HepG2 (cell line): ENCODE measurements around the gene ANKS3. TPM values are rescaled to one million over a fixed set of nuclear protein-coding genes. Genes with fewer than 3 reads are reported as not detected.

Experiments
- ATF7-NPFF ChIP-seq: sonication (generic); formaldehyde crosslinking; IDR thresholded peaks from 2 replicates; pipeline ENCODE4 v1.8.1; 2023; ENCODE audit warnings: mild to moderate bottlenecking, low read depth, missing genetic modification reagents, moderate library complexity
- IRF1 ChIP-seq: sonication (generic); formaldehyde crosslinking; IDR thresholded peaks from 2 replicates; pipeline ENCODE4 v1.4.0; 2020; ENCODE audit warnings: low read depth, mild to moderate bottlenecking, missing genetic modification reagents
- KLF6 ChIP-seq: IDR thresholded peaks from 2 replicates; pipeline ENCODE4 v1.8.0; 2016; ENCODE audit warnings: missing biosample characterization, missing genetic modification reagents
- NCOA1 ChIP-seq: sonication (generic); formaldehyde crosslinking; IDR thresholded peaks from 2 replicates; pipeline ENCODE4 v1.9.0; 2021; ENCODE audit warnings: missing genetic modification reagents
- POLR2AphosphoS2 ChIP-seq: IDR thresholded peaks from 2 replicates; pipeline ENCODE4 v1.6.1; 2011; ENCODE audit warnings: low read depth, low read length, improper control_type of control experiment
- SPEN ChIP-seq: sonication (generic); formaldehyde crosslinking; IDR thresholded peaks from 2 replicates; pipeline ENCODE4 v1.5.1; 2020; ENCODE audit warnings: low read depth, mild to moderate bottlenecking, missing genetic modification reagents
- XRCC5 ChIP-seq: fragments of 200-400 bp; formaldehyde crosslinking; optimal IDR thresholded peaks from 2 replicates; pipeline ENCODE3; 2017; ENCODE audit warnings: mild to moderate bottlenecking, low read length
- YY1 ChIP-seq: IDR thresholded peaks from 2 replicates; pipeline ENCODE4 v1.6.1; 2011; ENCODE audit warnings: low read length, low read depth, moderate library complexity, mild to moderate bottlenecking; ENCODE audit not compliant: insufficient read depth, insufficient replicate concordance
- ZFP36L2 ChIP-seq: sonication (generic); formaldehyde crosslinking; IDR thresholded peaks from 2 replicates; pipeline ENCODE4 v1.4.0; 2020; ENCODE audit warnings: missing genetic modification reagents
- ZNF10 ChIP-seq: sonication (generic); formaldehyde crosslinking; IDR thresholded peaks from 2 replicates; pipeline ENCODE4 v1.4.0; 2020; ENCODE audit warnings: mild to moderate bottlenecking, low read depth, missing genetic modification reagents, borderline replicate concordance
- ZNF883 ChIP-seq: sonication (generic); formaldehyde crosslinking; IDR thresholded peaks from 2 replicates; pipeline ENCODE4 v1.5.1; 2020; ENCODE audit warnings: mild to moderate bottlenecking, missing genetic modification reagents; ENCODE audit errors: not compliant biosample characterization
- polyA plus RNA-seq, 8 experiments: library from polyadenylated mRNA; depleted of rRNA in 3 of 8; stranded (reverse) in 7 of 8; unstranded in 1 of 8; fragments of >200 nt; fragmentation: Illumina TruSeq in 4 of 8; extraction: Trizol in 4 of 8; gene quantifications; 2 replicates each; pipeline versions ENCODE4 v1.2.1 to v1.2.3, GENCODE V29; 2011 to 2016; ENCODE audit warnings: low read depth in 4 of 8, missing spikeins in 1 of 8, mixed read lengths in 1 of 8; ENCODE audit not compliant: insufficient read depth in 1 of 8
- total RNA-seq, 5 experiments: library from RNA; depleted of rRNA; stranded (reverse); fragments of >200 nt; fragmentation: Illumina TruSeq; extraction: Trizol; gene quantifications; 2 replicates each; pipeline ENCODE4 v1.2.3, GENCODE V29; 2016; ENCODE audit warnings: low read depth in 1 of 5
- TF ChIP-seq, protein P1 (sequence below): sonication (generic); formaldehyde crosslinking; IDR thresholded peaks from 2 replicates; pipeline ENCODE4 v1.4.0; 2020; ENCODE audit warnings: mild to moderate bottlenecking, missing genetic modification reagents
- TF ChIP-seq, protein P2 (sequence below), 2 experiments: sonication (generic) in 1 of 2; formaldehyde crosslinking in 1 of 2; IDR thresholded peaks; 2 replicates each; pipeline versions ENCODE4 v1.6.1 to v1.9.0; 2014 to 2022; ENCODE audit warnings: antibody characterized with exemption in 1 of 2, borderline replicate concordance in 1 of 2, inconsistent platforms in 1 of 2, low read depth in 1 of 2, missing genetic modification reagents in 1 of 2

The ANKS3 gene
- total and polyA plus RNA-seq, 2 of the 13 experiments (the other 11 are each of a cell fraction or from before 2014, with no cell fraction given), result 11.4 to 15.9 TPM

DNA sequence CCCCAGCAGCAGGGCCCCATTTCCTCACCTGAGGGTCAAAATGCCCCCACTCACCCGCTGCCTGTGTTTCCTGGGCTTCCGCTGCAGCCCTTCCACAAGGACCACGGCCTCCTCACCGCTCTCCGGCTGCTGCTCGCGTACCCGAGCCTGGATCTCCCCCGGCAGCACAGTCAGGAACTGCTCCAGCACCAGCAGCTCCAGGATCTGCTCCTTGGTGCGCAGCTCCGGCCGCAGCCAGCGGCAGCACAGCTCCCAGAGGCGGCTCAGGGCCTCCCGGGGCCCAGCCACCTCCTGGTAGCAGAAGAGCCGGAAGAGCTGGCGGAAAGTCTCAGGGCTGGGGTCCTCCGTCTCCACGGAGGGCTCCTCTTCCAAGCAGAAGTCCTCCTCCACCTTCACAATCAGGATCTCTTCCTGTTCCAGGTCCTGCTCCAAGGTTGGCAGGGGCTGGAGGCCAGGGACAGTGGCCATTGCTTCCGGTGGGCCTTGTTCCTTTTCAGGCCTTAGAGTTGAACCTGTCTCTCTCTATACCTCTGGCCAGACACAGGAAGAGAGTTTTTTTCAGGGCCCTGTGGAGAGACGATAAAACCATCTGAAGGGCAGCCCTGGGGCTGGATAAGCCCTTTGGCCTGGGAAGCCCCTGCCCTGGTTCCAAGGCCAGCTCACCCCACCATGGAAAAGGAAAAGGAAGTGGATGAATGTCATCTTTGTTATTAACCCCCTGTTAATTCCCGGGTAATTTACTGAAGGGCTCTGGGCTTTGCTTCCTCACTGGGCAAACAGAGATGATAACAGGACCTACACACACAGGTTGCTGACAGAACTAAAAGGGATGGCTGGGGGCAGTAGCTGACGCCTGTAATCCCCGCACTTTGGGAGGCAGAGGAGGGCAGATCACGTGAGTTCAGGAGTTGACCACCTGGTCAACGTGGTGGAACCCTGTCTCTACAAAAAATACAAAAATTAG, 31.7 kb upstream of the ANKS3 start (continued):
- TF ChIP-seq XRCC5 (no peak), ZFP36L2 (CRISPR knock-in tag) (no peak), ZNF10 (CRISPR knock-in tag) (no peak), ATF7-NPFF (CRISPR knock-in tag) (no peak), ZNF883 (CRISPR knock-in tag) (no peak), SPEN (no peak), IRF1 (no peak), POLR2AphosphoS2 (no peak), NCOA1 (CRISPR knock-in tag) (no peak), YY1 (no peak), KLF6 (CRISPR knock-in tag) (no peak)
- TF ChIP-seq, protein P1, sequence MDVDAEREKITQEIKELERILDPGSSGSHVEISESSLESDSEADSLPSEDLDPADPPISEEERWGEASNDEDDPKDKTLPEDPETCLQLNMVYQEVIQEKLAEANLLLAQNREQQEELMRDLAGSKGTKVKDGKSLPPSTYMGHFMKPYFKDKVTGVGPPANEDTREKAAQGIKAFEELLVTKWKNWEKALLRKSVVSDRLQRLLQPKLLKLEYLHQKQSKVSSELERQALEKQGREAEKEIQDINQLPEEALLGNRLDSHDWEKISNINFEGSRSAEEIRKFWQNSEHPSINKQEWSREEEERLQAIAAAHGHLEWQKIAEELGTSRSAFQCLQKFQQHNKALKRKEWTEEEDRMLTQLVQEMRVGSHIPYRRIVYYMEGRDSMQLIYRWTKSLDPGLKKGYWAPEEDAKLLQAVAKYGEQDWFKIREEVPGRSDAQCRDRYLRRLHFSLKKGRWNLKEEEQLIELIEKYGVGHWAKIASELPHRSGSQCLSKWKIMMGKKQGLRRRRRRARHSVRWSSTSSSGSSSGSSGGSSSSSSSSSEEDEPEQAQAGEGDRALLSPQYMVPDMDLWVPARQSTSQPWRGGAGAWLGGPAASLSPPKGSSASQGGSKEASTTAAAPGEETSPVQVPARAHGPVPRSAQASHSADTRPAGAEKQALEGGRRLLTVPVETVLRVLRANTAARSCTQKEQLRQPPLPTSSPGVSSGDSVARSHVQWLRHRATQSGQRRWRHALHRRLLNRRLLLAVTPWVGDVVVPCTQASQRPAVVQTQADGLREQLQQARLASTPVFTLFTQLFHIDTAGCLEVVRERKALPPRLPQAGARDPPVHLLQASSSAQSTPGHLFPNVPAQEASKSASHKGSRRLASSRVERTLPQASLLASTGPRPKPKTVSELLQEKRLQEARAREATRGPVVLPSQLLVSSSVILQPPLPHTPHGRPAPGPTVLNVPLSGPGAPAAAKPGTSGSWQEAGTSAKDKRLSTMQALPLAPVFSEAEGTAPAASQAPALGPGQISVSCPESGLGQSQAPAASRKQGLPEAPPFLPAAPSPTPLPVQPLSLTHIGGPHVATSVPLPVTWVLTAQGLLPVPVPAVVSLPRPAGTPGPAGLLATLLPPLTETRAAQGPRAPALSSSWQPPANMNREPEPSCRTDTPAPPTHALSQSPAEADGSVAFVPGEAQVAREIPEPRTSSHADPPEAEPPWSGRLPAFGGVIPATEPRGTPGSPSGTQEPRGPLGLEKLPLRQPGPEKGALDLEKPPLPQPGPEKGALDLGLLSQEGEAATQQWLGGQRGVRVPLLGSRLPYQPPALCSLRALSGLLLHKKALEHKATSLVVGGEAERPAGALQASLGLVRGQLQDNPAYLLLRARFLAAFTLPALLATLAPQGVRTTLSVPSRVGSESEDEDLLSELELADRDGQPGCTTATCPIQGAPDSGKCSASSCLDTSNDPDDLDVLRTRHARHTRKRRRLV (CRISPR knock-in tag), result 0 out of 2 replicates have a peak, but pooled peaks have one; percentile 34
- TF ChIP-seq, protein P2, sequence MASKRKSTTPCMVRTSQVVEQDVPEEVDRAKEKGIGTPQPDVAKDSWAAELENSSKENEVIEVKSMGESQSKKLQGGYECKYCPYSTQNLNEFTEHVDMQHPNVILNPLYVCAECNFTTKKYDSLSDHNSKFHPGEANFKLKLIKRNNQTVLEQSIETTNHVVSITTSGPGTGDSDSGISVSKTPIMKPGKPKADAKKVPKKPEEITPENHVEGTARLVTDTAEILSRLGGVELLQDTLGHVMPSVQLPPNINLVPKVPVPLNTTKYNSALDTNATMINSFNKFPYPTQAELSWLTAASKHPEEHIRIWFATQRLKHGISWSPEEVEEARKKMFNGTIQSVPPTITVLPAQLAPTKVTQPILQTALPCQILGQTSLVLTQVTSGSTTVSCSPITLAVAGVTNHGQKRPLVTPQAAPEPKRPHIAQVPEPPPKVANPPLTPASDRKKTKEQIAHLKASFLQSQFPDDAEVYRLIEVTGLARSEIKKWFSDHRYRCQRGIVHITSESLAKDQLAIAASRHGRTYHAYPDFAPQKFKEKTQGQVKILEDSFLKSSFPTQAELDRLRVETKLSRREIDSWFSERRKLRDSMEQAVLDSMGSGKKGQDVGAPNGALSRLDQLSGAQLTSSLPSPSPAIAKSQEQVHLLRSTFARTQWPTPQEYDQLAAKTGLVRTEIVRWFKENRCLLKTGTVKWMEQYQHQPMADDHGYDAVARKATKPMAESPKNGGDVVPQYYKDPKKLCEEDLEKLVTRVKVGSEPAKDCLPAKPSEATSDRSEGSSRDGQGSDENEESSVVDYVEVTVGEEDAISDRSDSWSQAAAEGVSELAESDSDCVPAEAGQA (IDR thresholded peaks at IDR 0.05; ENCODE audit: low read depth), result no peak
- TF ChIP-seq, protein P2 (CRISPR knock-in tag; IDR thresholded peaks at IDR 0.05; ENCODE audit: borderline replicate concordance), result no peak
